Subcutaneous abdominal adipose tissue (tissue), 5 donors: ENCODE data around the gene ZNF470.
A peak's percentile ranks its signal among the peaks of the same experiment; 100 is the strongest.

ENCODE experiments used
- H3K27ac ChIP-seq: one replicate; pipeline ENCODE4 v1.7.0; 2013; ENCODE audit warnings: low read depth, mild to moderate bottlenecking, inconsistent platforms, low read length, moderate library complexity
- H3K27me3 ChIP-seq, 5 donors: one replicate each; pipeline ENCODE4 v1.7.0; 2013; ENCODE audit warnings: low read length in 5 of 5, inconsistent platforms in 1 of 5; ENCODE audit not compliant: control insufficient read depth in 5 of 5, insufficient read depth in 4 of 5
- H3K36me3 ChIP-seq, 5 donors: one replicate each; pipeline ENCODE4 v1.7.0; 2013; ENCODE audit warnings: low read length in 5 of 5; ENCODE audit not compliant: control insufficient read depth in 5 of 5, insufficient read depth in 5 of 5
- H3K4me1 ChIP-seq, 5 donors: one replicate each; pipeline ENCODE4 v1.7.0; 2013; ENCODE audit warnings: low read length in 5 of 5, mild to moderate bottlenecking in 3 of 5, moderate library complexity in 1 of 5; ENCODE audit not compliant: control insufficient read depth in 5 of 5, insufficient read depth in 5 of 5
- H3K4me3 ChIP-seq, 5 donors: one replicate each; pipeline ENCODE4 v1.7.0; 2013; ENCODE audit warnings: low read length in 5 of 5, low read depth in 1 of 5
- H3K9ac ChIP-seq, 5 donors: one replicate each; pipeline ENCODE4 v1.7.0; 2013; ENCODE audit warnings: low read length in 5 of 5, mild to moderate bottlenecking in 4 of 5, moderate library complexity in 3 of 5
- H3K9me3 ChIP-seq, 5 donors: one replicate each; pipeline ENCODE4 v1.7.0; 2013; ENCODE audit warnings: low read length in 5 of 5; ENCODE audit not compliant: control insufficient read depth in 5 of 5
- donor health status: healthy.
- donor health status: healthy.
- donor health status: healthy.
- donor health status: healthy.
- donor health status: healthy.

Gene ZNF470

GRCh38 chr19:56625708-56626107 lies 58.4 kb downstream of the ZNF470 start:
- peaks cover 9 to 44% (median 41%) of the 10 kb centered on the region in 5 donors for H3K36me3 ChIP-seq
- peaks cover 0 to 4% (median 0%) of the 10 kb centered on the region in 5 donors for H3K4me1 ChIP-seq
- peak overlapping the region in 1 of 5 donors; percentile 3 for H3K4me3 ChIP-seq
- H3K9ac ChIP-seq = no peak overlapping the region
- no peaks in the 10 kb centered on the region for H3K27me3 ChIP-seq
- H3K27ac ChIP-seq = no peak overlapping the region
- H3K9me3 ChIP-seq = peaks cover 0 to 74% (median 63%) of the 10 kb centered on the region in 5 donors

GRCh38 chr19:56633021-56633420 lies 65.8 kb downstream of the ZNF470 start:
- H3K9me3 ChIP-seq = peaks cover 7 to 61% (median 58%) of the 10 kb centered on the region in 5 donors
- no peak overlapping the region for H3K4me3 ChIP-seq
- no peaks in the 10 kb centered on the region for H3K27me3 ChIP-seq
- no peaks in the 10 kb centered on the region for H3K36me3 ChIP-seq
- no peak overlapping the region for H3K9ac ChIP-seq
- H3K4me1 ChIP-seq = no peaks in the 10 kb centered on the region
- H3K27ac ChIP-seq = no peak overlapping the region

GRCh38 chr19:56637976-56638555 lies 70.8 kb downstream of the ZNF470 start:
- H3K9me3 ChIP-seq = peaks cover 6 to 29% (median 20%) of the 10 kb centered on the region in 5 donors

More at GRCh38 chr19:56637976-56638555, 70.8 kb downstream of the ZNF470 start:
- Histone ChIP-seq H3K4me3 (no peak overlapping the region), H3K9ac (no peak overlapping the region), H3K27ac (no peak overlapping the region), H3K36me3 (no peaks in the 10 kb centered on the region), H3K4me1 (no peaks in the 10 kb centered on the region), H3K27me3 (peaks cover under 1 to 3% (median under 1%) of the 10 kb centered on the region in 5 donors)
